ES-I3 (cell line): ENCODE measurements around the gene ADCY5.

Experiments used
- H3K36me3 ChIP-seq: 2 replicates; pipeline ENCODE4 v1.6.1; 2013; ENCODE audit warnings: mild to moderate bottlenecking, low read length, control low read depth, moderate library complexity; ENCODE audit not compliant: insufficient read depth
- H3K4me1 ChIP-seq: 2 replicates; pipeline ENCODE4 v1.6.1; 2013; ENCODE audit warnings: mild to moderate bottlenecking, control low read depth, low read length; ENCODE audit not compliant: insufficient read depth
- H3K9ac ChIP-seq: 2 replicates; pipeline ENCODE4 v1.6.1; 2013; ENCODE audit warnings: low read depth, mild to moderate bottlenecking, low read length, moderate library complexity
- H3K9me3 ChIP-seq: 2 replicates; pipeline ENCODE4 v1.6.1; 2013; ENCODE audit warnings: mild to moderate bottlenecking, low read length, moderate library complexity; ENCODE audit not compliant: control insufficient read depth, insufficient read depth

The ADCY5 gene

DNA sequence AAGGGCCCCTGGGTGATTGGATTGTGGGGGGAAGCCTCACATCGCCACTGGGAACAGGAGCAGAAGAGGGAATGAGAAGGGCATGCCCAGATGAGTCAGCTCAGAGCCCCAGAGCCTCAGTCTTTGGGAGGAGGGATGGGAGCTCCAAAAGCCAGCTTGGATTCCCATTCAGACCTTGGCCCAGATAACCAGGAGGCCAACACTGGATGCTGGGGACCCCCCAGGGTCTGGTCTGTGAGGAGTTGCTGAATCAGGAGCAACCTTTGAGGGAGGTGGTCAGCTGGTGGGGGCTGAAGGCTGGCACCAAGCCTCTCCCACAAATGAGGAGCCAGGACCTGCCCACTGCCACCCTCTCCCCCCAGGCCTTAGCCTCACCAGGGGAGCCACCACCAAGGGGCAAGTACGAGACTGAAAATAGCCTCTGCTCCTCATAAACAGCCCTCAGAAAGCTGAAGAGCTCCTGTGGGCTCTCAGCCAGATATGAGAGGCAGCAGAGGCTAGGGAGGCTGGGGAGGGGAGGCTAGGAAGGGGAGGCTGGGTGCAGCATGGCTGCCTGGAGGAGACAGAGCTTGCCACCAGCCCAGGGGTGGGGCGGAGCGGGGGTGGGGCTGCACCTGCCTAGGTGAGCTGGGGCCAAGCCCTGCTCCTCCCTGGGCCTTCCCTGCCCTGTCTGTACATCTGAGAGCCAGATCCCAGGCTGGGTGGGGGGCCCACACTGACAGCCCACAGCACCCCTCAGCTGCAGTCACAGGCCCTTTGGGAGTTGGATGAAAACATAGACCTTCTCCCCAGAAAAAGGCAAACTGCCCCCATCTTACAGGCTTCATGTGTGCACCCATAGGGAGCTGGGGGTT is 147.3 kb downstream of the ADCY5 start:
- Histone ChIP-seq H3K9ac (no peak overlapping the region), H3K36me3 (no peaks in the 10 kb centered on the region; the same call in 1 of the 2 replicates)

DNA sequence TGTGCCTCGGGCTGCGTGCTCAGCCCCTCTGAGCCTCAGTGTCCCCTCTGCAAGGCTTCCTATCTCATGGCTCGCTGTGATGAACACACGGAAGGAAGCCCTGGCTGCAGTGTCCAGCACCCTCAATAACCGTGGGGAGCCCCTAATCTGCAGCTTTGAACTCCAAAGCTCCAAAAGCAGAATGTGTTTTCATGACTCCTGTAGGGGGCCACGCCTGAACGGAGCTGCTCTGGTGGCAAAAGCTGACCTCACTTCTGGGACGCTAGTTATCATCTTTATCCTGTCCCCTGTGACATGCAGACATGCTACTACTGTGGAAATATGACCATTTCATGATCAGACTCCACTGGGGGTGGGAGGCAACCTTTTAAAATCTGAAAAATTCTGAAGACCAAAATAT is 148.3 kb downstream of the ADCY5 start:
- no peak overlapping the region for H3K9ac ChIP-seq
- H3K4me1 ChIP-seq = no peaks in the 10 kb centered on the region
- H3K36me3 ChIP-seq = no peaks in the 10 kb centered on the region; the same call in 1 of the 2 replicates
- no peaks in the 10 kb centered on the region for H3K9me3 ChIP-seq

More for the DNA sequence above, 147.3 kb downstream of the ADCY5 start:
- Histone ChIP-seq H3K4me1 (no peaks in the 10 kb centered on the region), H3K9me3 (no peaks in the 10 kb centered on the region)

DNA sequence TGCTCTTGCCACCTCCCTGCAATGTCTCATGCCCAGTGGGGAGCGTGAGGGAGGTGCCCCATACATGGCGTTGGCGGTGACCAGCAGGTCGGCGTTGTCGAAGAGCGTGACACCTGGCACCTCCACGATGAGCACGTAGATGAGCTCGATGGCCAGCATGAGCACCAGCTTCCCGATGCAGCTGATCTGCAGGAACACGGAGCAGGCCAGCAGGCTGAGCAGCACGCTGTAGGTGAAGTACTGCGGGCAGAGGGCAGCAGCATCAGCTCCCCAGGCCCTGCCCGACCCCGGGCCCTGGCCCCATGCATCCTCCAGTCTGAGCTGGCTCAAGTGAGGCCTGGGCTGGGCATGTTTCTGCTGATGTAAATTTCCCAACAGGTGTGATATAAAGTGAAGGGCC is 148.8 kb downstream of the ADCY5 start:
- no peaks in the 10 kb centered on the region for H3K9me3 ChIP-seq
- no peak overlapping the region for H3K9ac ChIP-seq
- H3K4me1 ChIP-seq = no peaks in the 10 kb centered on the region
- no peaks in the 10 kb centered on the region; the same call in 1 of the 2 replicates for H3K36me3 ChIP-seq

DNA sequence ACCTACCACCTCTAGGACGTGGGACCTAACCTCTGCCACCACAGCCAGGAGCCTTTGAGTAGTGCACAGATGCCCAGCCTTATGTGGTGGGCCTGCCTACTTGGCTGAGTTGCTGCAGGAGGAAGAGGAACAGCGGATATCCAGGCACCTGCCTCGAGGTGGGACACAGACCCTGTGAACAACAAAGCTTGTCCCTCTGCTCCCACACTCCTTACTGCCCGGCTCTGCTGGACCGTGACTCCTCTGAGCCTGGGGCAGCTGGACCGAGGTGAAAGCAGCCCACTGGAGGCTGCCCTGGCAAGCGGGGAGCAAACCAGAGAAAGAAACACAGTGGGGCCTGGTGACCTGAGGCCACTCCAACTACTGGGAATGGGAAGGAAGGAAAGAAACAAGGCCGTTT is 149.3 kb downstream of the ADCY5 start:
- no peak overlapping the region for H3K9ac ChIP-seq
- H3K36me3 ChIP-seq = no peaks in the 10 kb centered on the region; the same call in 1 of the 2 replicates
- H3K4me1 ChIP-seq = no peaks in the 10 kb centered on the region
- H3K9me3 ChIP-seq = no peaks in the 10 kb centered on the region

DNA sequence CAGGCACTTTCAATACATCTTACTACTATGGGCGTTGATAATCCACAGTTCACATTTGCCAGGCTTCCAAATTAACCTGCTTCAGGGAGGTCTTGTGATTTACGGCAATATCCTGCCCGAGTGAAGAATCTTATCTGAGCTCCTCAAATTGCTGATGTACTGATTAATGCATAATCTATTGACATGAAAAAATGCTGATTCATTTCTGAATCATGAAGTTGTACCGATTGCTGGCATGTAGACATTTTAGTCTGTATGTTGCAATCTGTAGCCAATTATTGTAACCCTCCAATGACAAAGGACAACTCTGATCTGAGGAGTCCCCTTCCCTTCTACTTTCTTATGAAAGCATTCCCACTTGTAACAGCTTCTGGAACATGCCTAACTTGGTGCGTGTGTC is 150.0 kb downstream of the ADCY5 start:
- Histone ChIP-seq H3K36me3 (no peaks in the 10 kb centered on the region; the same call in 1 of the 2 replicates), H3K9ac (no peak overlapping the region), H3K4me1 (no peaks in the 10 kb centered on the region)

DNA sequence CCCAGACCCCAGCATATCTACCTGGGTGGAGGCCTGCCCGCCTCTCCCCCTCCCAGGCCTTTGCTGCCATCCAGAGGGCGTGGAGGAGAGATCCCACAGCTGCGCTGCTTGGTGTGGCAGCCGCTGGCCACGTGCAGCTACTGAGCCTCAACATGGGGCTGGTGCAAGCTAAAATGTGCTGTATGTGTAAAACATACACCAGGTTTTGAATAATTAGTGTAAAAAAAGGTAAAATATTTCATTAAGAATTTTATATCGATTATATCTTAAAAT is 151.3 kb downstream of the ADCY5 start:
- Histone ChIP-seq H3K36me3 (no peaks in the 10 kb centered on the region; the same call in 1 of the 2 replicates), H3K9ac (no peak overlapping the region), H3K9me3 (no peaks in the 10 kb centered on the region), H3K4me1 (no peaks in the 10 kb centered on the region)

More for the DNA sequence above, 150.0 kb downstream of the ADCY5 start:
- no peaks in the 10 kb centered on the region for H3K9me3 ChIP-seq

DNA sequence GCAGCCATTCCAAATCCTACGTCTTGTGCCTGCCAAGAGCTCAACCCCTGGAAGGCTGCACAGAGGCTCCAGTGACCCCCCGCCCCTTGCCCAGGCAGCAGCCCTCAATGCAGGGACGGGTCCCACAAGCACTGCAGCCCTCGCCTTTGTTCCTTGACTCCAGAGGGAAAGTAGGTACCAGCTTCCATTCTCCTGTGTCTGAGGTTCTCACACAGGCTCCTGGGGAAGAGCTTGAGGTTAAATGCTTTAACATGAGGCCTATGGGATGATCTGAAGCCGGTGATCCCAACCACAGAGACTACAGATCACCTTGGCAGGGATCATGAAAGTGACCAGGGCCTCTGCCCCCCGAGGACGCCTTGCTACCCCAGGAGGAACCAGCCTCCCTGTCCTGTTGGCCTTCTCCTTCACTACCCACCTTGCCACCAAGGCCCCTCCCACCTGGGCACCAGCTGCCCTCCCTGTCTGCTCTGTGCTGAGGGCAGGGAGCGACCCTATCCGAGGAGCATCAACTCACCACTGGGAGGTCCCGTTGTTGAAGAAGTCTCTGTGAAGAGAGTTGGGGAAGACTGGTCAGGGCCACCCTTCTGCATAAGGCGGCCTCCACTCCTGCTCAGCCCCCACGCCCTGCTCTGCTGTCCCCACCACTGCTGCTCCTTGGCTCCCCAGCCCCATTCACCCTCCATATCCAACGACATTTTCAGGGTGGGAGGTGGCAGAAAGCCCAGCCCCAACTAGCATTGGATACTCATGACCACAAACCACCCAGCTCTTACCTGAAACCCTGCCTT is 151.9 kb downstream of the ADCY5 start:
- H3K9me3 ChIP-seq = no peaks in the 10 kb centered on the region
- H3K9ac ChIP-seq = no peak overlapping the region
- no peaks in the 10 kb centered on the region for H3K4me1 ChIP-seq
- no peaks in the 10 kb centered on the region for H3K36me3 ChIP-seq

DNA sequence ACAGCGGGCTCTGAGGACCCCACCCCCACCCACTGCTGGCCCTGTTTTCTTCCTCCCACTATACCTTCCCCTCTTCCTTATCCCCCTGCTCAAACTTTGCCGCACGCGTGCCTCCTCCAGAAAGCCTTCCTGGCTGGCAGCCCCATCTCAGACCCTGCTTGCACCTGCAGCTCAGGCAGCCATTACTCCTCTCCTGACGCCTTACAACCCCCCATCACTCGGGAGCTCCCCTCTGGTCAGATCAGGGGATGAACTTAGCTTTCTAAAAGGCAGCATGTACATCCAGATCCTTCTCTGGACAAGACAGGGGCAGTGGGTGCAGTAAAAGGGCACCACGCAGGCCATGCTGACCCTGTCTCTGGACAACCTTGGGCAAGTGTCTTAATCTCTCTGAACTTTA is 152.6 kb downstream of the ADCY5 start:
- Histone ChIP-seq H3K4me1 (no peaks in the 10 kb centered on the region), H3K36me3 (no peaks in the 10 kb centered on the region), H3K9ac (no peak overlapping the region), H3K9me3 (no peaks in the 10 kb centered on the region)

DNA sequence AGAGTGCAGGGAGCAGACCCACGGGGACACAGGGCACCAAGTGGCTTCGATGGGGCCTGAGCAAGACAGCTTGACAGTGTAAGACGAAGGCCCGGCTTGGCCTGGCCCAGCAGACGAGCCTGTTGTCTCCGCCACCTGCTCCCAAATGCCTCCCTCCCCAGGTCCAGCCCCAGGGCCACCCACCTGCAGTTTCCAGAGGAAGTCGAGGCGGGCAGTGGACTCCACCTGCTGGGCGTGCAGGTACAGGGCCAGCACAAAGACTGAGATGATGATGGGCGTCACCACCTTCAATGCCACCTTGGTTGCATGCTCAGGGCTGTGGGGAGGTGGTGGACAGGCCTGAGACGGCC is 153.0 kb downstream of the ADCY5 start:
- no peaks in the 10 kb centered on the region for H3K4me1 ChIP-seq

DNA sequence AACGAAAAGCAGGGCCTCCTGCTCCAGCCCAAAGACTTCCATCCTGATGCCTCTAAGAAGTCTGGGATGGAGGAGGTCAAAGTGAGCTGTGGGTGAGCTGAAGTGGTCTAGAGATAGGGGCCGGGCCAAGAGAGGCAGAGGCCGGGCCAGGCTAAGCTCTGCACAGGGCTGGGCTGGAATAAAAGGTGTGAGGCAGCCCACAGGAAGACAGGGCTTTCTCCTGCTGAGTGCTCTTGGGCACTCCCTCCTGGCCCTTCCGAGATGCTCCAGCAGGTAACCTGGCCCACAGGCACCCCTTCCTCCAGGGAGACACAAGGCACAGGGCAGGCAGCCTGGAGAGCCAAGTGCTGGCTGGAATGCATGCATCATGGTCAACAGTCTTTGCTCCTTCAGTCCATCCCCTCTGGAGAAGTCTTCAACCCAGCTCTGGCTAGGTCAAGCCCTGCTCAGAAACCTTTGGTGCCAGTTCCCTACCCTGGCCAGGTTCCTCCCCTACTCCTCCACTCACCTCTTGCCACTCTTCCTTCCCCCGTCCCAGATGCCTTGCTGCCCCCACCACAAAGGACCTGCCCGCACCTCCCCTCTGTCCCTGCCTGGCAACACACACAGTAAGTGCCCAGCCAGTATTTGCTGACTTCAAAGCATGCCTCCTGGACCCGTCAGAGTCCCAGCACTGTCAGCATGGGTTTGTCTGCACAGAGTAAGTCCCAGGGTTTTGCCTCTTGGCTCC is 153.6 kb downstream of the ADCY5 start:
- Histone ChIP-seq H3K36me3 (no peaks in the 10 kb centered on the region), H3K9ac (no peak overlapping the region), H3K4me1 (no peaks in the 10 kb centered on the region), H3K9me3 (no peaks in the 10 kb centered on the region)

More for the DNA sequence above, 153.0 kb downstream of the ADCY5 start:
- Histone ChIP-seq H3K36me3 (no peaks in the 10 kb centered on the region), H3K9ac (no peak overlapping the region), H3K9me3 (no peaks in the 10 kb centered on the region)

DNA sequence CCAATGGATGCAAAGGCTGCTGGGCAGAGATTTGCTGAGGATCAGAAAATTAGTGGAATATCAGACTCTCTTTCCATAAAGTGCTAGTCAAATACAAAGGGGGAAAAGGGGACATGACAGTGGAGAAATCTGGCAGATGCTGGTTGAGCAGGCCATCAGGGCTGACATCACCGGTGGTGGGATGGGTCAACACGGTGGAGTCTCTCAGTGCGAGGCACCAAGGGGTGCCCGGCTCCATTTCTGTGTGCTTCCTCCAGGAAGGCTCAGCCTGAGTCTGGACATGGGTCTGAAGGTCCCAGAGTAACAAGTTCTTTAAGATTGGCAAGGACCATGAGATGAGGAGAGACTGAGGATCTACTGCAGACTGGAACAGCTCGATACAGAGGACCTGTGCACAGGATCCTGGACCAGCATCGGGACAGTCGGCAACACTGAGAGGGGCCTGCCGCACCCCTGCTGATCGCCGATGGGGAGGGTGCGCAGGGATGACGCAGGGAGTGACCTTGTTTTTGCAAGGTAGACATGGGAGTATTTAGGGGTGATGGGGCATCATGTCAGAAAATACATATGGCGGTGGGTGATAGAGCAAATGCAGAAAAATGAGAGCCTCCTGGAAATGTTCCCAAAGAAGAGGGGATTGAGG is 154.5 kb downstream of the ADCY5 start:
- H3K9ac ChIP-seq = no peak overlapping the region
- no peaks in the 10 kb centered on the region for H3K36me3 ChIP-seq
- H3K4me1 ChIP-seq = no peaks in the 10 kb centered on the region
- H3K9me3 ChIP-seq = no peaks in the 10 kb centered on the region

DNA sequence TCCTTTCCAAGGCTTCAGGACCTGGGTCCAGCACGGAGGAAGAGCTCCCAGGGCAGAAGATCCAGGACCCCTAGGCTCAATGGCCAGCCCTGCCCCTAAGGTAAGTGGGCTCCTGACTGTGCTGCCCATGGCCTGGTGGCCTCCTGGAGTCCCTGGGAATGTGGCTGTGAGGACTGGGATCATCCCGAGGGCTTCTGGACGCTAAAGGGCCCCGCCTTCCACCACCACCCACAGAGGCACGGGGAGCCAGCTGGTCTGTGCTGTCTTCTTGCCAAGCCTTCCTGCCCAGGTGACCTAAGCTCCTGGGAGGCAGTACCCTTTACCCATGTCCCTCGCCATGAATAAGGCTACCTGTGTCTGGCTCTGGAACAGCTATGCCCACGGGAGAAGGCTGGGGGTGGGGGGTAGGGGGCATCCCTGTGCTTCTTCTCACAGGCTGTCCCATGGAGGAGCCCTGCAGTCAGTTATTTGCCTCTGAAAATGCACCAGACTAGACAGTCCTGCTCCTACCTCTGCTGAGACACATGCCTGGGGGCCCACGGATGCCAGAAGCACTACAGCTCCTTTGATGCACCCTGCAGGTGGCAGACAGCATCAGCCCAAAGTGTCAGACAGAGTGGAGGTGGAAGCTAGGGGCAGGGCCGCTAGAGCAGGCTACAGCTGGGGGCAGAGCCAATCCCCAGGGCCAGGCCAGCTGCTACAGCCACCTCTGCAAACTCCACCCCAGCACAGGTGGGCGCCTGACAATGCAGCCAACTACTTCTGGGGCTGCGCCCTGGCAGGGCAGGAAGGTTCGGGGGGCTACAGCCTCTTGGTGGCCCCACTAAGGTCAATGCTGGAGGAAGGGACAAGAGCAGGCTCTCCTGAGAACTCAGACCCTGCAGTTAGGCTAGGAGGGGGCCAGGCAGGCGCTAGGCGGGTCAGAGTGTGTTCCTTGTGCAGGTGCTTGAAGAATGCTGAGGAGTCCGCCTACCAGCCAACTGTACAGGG is 156.3 kb downstream of the ADCY5 start:
- Histone ChIP-seq H3K4me1 (no peaks in the 10 kb centered on the region), H3K36me3 (no peaks in the 10 kb centered on the region), H3K9ac (no peak overlapping the region), H3K9me3 (no peaks in the 10 kb centered on the region)

DNA sequence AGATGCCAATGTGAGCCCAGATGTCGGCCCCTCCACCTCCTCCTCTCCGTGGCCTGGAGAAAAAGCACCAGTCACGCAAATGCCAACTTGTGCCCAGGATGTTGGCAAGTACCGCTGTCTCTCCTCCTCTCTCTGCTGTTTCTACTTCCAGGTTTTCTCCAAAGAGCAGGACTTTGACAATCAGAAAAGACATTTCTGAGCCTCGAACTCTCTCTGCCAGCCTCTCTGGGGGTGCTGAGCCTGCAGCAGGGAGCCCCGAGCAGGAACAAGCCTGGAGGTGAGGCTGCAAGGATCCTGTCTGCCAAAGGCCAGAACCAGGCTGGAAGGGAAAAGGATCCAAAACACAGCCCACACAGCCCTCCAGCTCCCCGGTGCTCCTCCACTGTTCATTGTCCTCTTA is 157.5 kb downstream of the ADCY5 start:
- Histone ChIP-seq H3K36me3 (no peaks in the 10 kb centered on the region), H3K9me3 (no peaks in the 10 kb centered on the region), H3K4me1 (no peaks in the 10 kb centered on the region), H3K9ac (no peak overlapping the region)
